Endothelial cell (in vitro differentiated cells): ENCODE results near the gene SCAPER. TPM values are rescaled to one million over a fixed set of nuclear protein-coding genes. Genes with fewer than 3 reads are reported as not detected.

Experiments
- DNase-seq: peaks from one replicate; pipeline ENCODE4 v3.0.0; 2021; ENCODE audit warnings: low spot score
- H3K27ac Mint-ChIP-seq: one replicate; pipeline ENCODE4 v1.8.0; 2021; ENCODE audit warnings: mixed read lengths, inconsistent platforms; ENCODE audit not compliant: unreplicated experiment
- H3K27me3 Mint-ChIP-seq: one replicate; pipeline ENCODE4 v1.8.0; 2021; ENCODE audit warnings: mild to moderate bottlenecking, moderate library complexity, mixed read lengths, inconsistent platforms; ENCODE audit not compliant: unreplicated experiment
- H3K36me3 Mint-ChIP-seq: one replicate; pipeline ENCODE4 v1.8.0; 2021; ENCODE audit warnings: mild to moderate bottlenecking, low read depth, mixed read lengths, inconsistent platforms; ENCODE audit not compliant: unreplicated experiment
- H3K4me1 Mint-ChIP-seq: one replicate; pipeline ENCODE4 v1.8.0; 2021; ENCODE audit warnings: mild to moderate bottlenecking, mixed read lengths, inconsistent platforms; ENCODE audit not compliant: unreplicated experiment
- H3K4me3 Mint-ChIP-seq: one replicate; pipeline ENCODE4 v1.8.0; 2021; ENCODE audit warnings: mild to moderate bottlenecking, mixed read lengths, inconsistent platforms; ENCODE audit not compliant: unreplicated experiment
- H3K9me3 Mint-ChIP-seq: one replicate; pipeline ENCODE4 v1.8.0; 2021; ENCODE audit warnings: mixed read lengths, inconsistent platforms; ENCODE audit not compliant: unreplicated experiment
- CTCF ChIP-seq: fragments of 200-600 bp; sonication (generic); IDR thresholded peaks from one replicate; pipeline ENCODE4 v1.5.0; 2021; ENCODE audit warnings: antibody characterized with exemption; ENCODE audit not compliant: unreplicated experiment
- total RNA-seq: library from RNA; stranded (reverse); fragmentation: NEBNext Ultra II Directional; extraction: Animal tissue kit (Norgen Biotek cat#: 25700); gene quantifications from one replicate; pipeline ENCODE4 v1.2.1, GENCODE V29; 2021; ENCODE audit not compliant: unreplicated experiment

The SCAPER gene
- total RNA-seq, 1 donor from 2014 or later = 18.1 TPM

GRCh38 chr15:76575679-76576078, 329.5 kb downstream of the SCAPER start:
- Mint-ChIP-seq H3K4me1 (peaks cover 9% of the 10 kb centered on the region), H3K4me3 (no peak overlapping the region), H3K27ac (no peak overlapping the region), H3K36me3 (peaks cover 3% of the 10 kb centered on the region), H3K9me3 (no peaks in the 10 kb centered on the region), H3K27me3 (peaks cover 1% of the 10 kb centered on the region)
- no peak for TF ChIP-seq CTCF
- DNase-seq = no peak

DNA sequence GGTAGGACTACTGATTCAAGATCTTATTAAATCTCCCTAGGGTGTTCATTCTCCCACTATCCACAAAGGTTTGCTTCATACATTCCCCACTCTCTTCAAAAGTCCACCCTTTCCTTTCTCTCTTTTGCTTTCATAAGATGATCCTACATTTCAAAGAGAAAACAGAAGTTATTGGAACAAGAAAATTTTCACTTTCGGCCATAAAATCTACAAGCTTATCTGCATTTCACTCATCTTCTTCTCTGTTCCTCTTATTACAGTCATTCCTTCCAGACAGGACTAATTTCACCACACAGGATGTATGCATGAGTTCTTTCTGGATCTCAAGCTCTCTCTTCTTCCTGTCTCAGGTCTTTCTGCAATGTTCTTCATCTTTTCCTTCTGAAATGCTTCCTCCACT, 329.9 kb downstream of the SCAPER start:
- H3K4me1 Mint-ChIP-seq = peaks cover 9% of the 10 kb centered on the region
- peaks cover 1% of the 10 kb centered on the region for H3K27me3 Mint-ChIP-seq
- no peaks in the 10 kb centered on the region for H3K9me3 Mint-ChIP-seq
- no peak overlapping the region for H3K27ac Mint-ChIP-seq
- no peak for DNase-seq
- H3K36me3 Mint-ChIP-seq = peaks cover 3% of the 10 kb centered on the region
- TF ChIP-seq CTCF = no peak
- H3K4me3 Mint-ChIP-seq = no peak overlapping the region

DNA sequence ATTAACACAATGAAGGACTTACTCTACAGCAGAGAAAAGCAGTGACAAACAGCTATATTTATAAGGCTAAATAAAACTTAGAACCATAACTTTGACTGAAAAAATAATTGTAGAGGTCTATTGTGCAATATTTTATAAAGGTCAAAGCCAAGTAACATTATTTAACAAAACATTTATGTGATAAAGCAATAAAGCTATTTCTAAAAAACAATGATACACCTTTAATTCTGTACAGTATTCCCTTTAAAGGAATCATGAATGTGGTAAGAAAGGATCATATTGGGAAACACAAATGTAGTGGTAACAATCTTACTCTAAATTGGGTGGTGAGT, 332.2 kb downstream of the SCAPER start:
- no peak for DNase-seq
- H3K4me1 Mint-ChIP-seq = peaks cover 9% of the 10 kb centered on the region
- H3K4me3 Mint-ChIP-seq = no peak overlapping the region
- no peaks in the 10 kb centered on the region for H3K27me3 Mint-ChIP-seq
- H3K9me3 Mint-ChIP-seq = no peaks in the 10 kb centered on the region
- no peak for TF ChIP-seq CTCF
- H3K36me3 Mint-ChIP-seq = peaks cover 3% of the 10 kb centered on the region
- H3K27ac Mint-ChIP-seq = no peak overlapping the region

- H3K36me3 Mint-ChIP-seq = no peaks in the 10 kb centered on the region
- H3K4me1 Mint-ChIP-seq = no peaks in the 10 kb centered on the region
- no peak overlapping the region for H3K27ac Mint-ChIP-seq
- no peaks in the 10 kb centered on the region for H3K9me3 Mint-ChIP-seq
- H3K27me3 Mint-ChIP-seq = no peaks in the 10 kb centered on the region
- no peak overlapping the region for H3K4me3 Mint-ChIP-seq
- no peak for TF ChIP-seq CTCF
- no peak for DNase-seq
Measured at GRCh38 chr15:76566276-76566675, 338.9 kb downstream of the SCAPER start.

GRCh38 chr15:76565366-76565765, 339.8 kb downstream of the SCAPER start:
- Mint-ChIP-seq H3K4me3 (no peak overlapping the region), H3K27ac (no peak overlapping the region), H3K36me3 (no peaks in the 10 kb centered on the region), H3K9me3 (no peaks in the 10 kb centered on the region), H3K4me1 (no peaks in the 10 kb centered on the region), H3K27me3 (no peaks in the 10 kb centered on the region)
- no peak for TF ChIP-seq CTCF
- DNase-seq = no peak
